SU-DHL-6 (cell line): ENCODE results near the gene RNASE8.

ENCODE experiments used
- H2AFZ ChIP-seq: fragments of 200-600 bp; sonication (generic); 2 replicates; pipeline ENCODE4 v1.6.1; 2014; ENCODE audit warnings: low read depth, mild to moderate bottlenecking, moderate library complexity, mixed read lengths, antibody characterized with exemption, low read length; ENCODE audit not compliant: severe bottlenecking
- H3F3A ChIP-seq: fragments of 200-600 bp; shearing (Covaris generic); 2 replicates; pipeline ENCODE4 v1.6.0; 2016; ENCODE audit warnings: antibody characterized with exemption, mild to moderate bottlenecking; ENCODE audit not compliant: insufficient read depth
- H3K27ac ChIP-seq: fragments of 200-600 bp; sonication (generic); 2 replicates; pipeline ENCODE4 v1.5.1; 2016; ENCODE audit warnings: low read depth, mild to moderate bottlenecking, low read length, moderate library complexity, mixed read lengths
- H3K27me3 ChIP-seq: fragments of 200-600 bp; sonication (generic), shearing (Covaris generic); 2 replicates; pipeline ENCODE4 v1.6.0; 2014; ENCODE audit warnings: mild to moderate bottlenecking, low read length
- H3K36me3 ChIP-seq: fragments of 200-600 bp; sonication (generic); 2 replicates; pipeline ENCODE4 v1.6.1; 2014; ENCODE audit warnings: mild to moderate bottlenecking, low read length, mixed read lengths
- H3K4me2 ChIP-seq: fragments of 300-600, 200-600 bp; shearing (Covaris generic), sonication (generic); 2 replicates; pipeline ENCODE4 v1.6.0; 2014; ENCODE audit warnings: low read length, low read depth, mild to moderate bottlenecking; ENCODE audit not compliant: poor library complexity, severe bottlenecking
- H3K4me3 ChIP-seq: fragments of 200-600 bp; sonication (generic); 2 replicates; pipeline ENCODE4 v1.5.1; 2014; ENCODE audit warnings: antibody characterized with exemption, low read length, mild to moderate bottlenecking, mixed read lengths; ENCODE audit not compliant: insufficient read depth, poor library complexity, severe bottlenecking
- H3K79me2 ChIP-seq: fragments of 200-600 bp; sonication (generic); 2 replicates; pipeline ENCODE4 v1.6.1; 2014; ENCODE audit warnings: mild to moderate bottlenecking, low read length, moderate library complexity; ENCODE audit not compliant: insufficient read depth
- H3K9ac ChIP-seq: fragments of 200-600 bp; sonication (generic); 2 replicates; pipeline ENCODE4 v1.7.0; 2014; ENCODE audit warnings: mild to moderate bottlenecking, low read length
- H3K9me2 ChIP-seq: fragments of 200-600 bp; sonication (generic); replicated peaks from 2 replicates; pipeline ENCODE4 v1.6.1; 2014; ENCODE audit warnings: low read length; ENCODE audit not compliant: insufficient read depth
- H3K9me3 ChIP-seq: fragments of 200-600 bp; sonication (generic); 2 replicates; pipeline ENCODE4 v1.6.1; 2014; ENCODE audit warnings: low read length, mixed read lengths; ENCODE audit not compliant: insufficient read depth
- H4K20me1 ChIP-seq: fragments of 200-600 bp; sonication (generic); 2 replicates; pipeline ENCODE4 v1.6.1; 2014; ENCODE audit warnings: low read depth, mild to moderate bottlenecking, antibody characterized with exemption, low read length, moderate library complexity, mixed read lengths
- EZH2phosphoT487 ChIP-seq: fragments of 200-600 bp; sonication (generic), shearing (Covaris generic); conservative IDR thresholded peaks from 2 replicates; pipeline ENCODE4 v1.6.1; 2018; ENCODE audit warnings: mild to moderate bottlenecking, antibody characterized with exemption, low read length, moderate library complexity, mixed read lengths
- TF ChIP-seq, protein P1 (sequence below): fragments of 200-600 bp; sonication (generic); IDR thresholded peaks from one replicate; pipeline ENCODE4 v1.5.1; 2017; ENCODE audit warnings: antibody characterized with exemption, mild to moderate bottlenecking, low read length, moderate library complexity; ENCODE audit not compliant: insufficient read depth, poor library complexity, severe bottlenecking

RNASE8 gene

DNA sequence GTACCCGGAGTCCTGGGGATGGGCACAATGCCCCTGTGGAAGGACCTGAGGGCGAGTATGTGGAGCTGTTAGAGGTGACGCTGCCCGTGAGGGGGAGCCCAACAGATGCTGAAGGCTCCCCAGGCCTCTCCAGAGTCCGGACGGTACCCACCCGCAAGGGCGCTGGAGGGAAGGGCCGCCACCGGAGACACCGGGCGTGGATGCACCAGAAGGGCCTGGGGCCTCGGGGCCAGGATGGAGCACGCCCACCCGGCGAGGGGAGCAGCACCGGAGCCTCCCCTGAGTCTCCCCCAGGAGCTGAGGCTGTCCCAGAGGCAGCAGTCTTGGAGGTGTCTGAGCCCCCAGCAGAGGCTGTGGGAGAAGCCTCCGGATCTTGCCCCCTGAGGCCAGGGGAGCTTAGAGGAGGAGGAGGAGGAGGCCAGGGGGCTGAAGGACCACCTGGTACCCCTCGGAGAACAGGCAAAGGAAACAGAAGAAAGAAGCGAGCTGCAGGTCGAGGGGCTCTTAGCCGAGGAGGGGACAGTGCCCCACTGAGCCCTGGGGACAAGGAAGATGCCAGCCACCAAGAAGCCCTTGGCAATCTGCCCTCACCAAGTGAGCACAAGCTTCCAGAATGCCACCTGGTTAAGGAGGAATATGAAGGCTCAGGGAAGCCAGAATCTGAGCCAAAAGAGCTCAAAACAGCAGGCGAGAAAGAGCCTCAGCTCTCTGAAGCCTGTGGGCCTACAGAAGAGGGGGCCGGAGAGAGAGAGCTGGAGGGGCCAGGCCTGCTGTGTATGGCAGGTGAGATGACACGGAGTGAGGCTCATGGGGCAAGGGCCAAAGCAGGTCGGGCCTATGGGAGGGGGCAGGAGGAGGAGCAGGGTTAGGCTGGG lies 17.0 kb downstream of the RNASE8 start:
- Histone ChIP-seq H3K27me3 (no peaks in the 10 kb centered on the region), H3K9me3 (no peaks in the 10 kb centered on the region), H3K4me3 (no peak overlapping the region), H3K9ac (no peak overlapping the region), H3K4me2 (no peak overlapping the region), H3K27ac (no peak overlapping the region), H3K36me3 (no peaks in the 10 kb centered on the region), H4K20me1 (no peaks in the 10 kb centered on the region), H2AFZ (no peak overlapping the region), H3K9me2 (no peaks in the 10 kb centered on the region), H3K79me2 (no peaks in the 10 kb centered on the region), H3F3A (no peaks in the 10 kb centered on the region)
- TF ChIP-seq EZH2phosphoT487 = no peak
- TF ChIP-seq, protein P1, sequence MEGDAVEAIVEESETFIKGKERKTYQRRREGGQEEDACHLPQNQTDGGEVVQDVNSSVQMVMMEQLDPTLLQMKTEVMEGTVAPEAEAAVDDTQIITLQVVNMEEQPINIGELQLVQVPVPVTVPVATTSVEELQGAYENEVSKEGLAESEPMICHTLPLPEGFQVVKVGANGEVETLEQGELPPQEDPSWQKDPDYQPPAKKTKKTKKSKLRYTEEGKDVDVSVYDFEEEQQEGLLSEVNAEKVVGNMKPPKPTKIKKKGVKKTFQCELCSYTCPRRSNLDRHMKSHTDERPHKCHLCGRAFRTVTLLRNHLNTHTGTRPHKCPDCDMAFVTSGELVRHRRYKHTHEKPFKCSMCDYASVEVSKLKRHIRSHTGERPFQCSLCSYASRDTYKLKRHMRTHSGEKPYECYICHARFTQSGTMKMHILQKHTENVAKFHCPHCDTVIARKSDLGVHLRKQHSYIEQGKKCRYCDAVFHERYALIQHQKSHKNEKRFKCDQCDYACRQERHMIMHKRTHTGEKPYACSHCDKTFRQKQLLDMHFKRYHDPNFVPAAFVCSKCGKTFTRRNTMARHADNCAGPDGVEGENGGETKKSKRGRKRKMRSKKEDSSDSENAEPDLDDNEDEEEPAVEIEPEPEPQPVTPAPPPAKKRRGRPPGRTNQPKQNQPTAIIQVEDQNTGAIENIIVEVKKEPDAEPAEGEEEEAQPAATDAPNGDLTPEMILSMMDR = no peak

DNA sequence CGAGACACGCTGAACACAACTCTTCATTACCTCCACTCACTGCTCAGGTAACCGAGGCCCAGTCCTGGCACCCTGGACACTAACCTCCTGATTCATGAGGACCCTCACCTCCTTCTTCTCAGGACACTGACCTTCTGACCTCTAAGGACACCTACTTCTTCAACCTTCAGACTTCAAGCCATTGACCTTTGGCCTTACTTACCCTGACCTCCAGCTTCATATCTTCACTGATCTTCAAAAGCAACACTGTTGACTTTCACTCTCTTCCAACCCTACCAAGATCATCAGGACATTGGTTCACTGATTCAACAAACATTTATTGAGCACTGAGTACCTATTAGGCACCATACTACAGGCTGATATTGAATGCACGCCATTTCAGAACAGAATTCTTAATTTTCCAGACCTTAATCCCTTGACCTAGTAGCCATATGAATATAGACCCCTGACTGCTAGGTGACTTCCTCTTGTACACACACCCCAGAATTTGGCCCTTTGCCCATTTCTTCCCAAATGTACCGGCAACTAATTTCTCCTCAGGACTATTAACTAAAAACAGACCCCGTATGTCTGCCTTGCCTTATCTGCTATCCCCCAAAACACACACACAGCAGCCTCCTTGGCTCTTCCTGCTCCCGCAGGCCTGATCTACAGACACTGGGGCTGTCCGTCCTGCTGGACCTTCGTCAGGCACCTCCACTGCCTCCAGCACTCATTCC lies 18.3 kb downstream of the RNASE8 start:
- Histone ChIP-seq H3K9ac (no peak overlapping the region), H3K4me2 (no peak overlapping the region), H3K79me2 (no peaks in the 10 kb centered on the region), H3K9me2 (no peaks in the 10 kb centered on the region), H4K20me1 (no peaks in the 10 kb centered on the region), H3F3A (no peaks in the 10 kb centered on the region), H3K27me3 (no peaks in the 10 kb centered on the region), H3K4me3 (no peak overlapping the region), H3K9me3 (no peaks in the 10 kb centered on the region), H3K36me3 (no peaks in the 10 kb centered on the region), H3K27ac (no peak overlapping the region), H2AFZ (no peak overlapping the region)
- TF ChIP-seq EZH2phosphoT487 = no peak
- TF ChIP-seq, protein P1 = no peak

DNA sequence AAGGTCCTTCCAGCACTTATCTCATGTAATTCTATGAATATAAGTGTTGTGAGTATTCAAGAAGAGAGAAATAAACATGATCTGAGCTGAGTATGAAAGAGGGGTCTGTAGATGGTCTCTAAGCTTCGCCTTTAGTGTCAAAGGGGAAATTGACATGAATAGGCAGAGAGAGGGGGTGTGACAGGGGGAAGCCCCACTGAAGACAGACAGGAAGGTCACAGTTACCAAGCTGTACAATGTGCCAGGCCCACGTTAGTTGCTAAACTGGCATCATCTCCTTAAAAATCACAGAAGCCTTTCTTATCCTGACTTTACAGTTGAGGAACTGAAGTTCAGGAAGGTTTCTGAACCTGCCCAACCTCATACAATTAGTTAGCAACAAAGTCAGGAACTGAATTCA lies 20.1 kb downstream of the RNASE8 start:
- H3K27me3 ChIP-seq = no peaks in the 10 kb centered on the region
- no peaks in the 10 kb centered on the region for H4K20me1 ChIP-seq
- no peak overlapping the region for H2AFZ ChIP-seq
- no peaks in the 10 kb centered on the region for H3K36me3 ChIP-seq
- H3K9me2 ChIP-seq = no peaks in the 10 kb centered on the region
- H3F3A ChIP-seq = no peaks in the 10 kb centered on the region
- no peak overlapping the region for H3K9ac ChIP-seq
- TF ChIP-seq EZH2phosphoT487 = no peak
- no peak overlapping the region for H3K4me3 ChIP-seq
- H3K9me3 ChIP-seq = no peaks in the 10 kb centered on the region
- no peak overlapping the region for H3K4me2 ChIP-seq
- no peak overlapping the region for H3K27ac ChIP-seq
- H3K79me2 ChIP-seq = no peaks in the 10 kb centered on the region

DNA sequence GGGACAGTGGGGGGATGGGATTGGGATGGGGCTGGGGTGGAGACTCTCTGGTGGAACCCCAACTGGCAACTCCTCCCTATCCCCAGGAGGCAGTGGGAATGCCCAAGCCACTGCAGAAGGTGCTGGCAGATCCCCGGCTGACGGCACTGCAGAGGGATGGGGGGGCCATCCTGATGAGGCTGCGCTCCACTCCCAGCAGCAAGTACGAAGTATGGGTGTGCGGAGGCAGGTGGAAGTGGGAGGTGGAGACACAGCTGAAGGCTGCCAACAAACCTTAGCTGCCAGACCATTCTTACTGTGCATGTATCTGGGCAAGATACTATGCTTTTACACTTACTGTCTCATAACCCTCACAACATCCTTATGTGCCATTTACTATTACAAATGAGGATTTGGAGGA lies 20.7 kb downstream of the RNASE8 start:
- H3K27ac ChIP-seq = no peak overlapping the region
- no peaks in the 10 kb centered on the region for H3K9me3 ChIP-seq
- no peaks in the 10 kb centered on the region for H3K27me3 ChIP-seq
- no peak overlapping the region for H2AFZ ChIP-seq
- H3K9ac ChIP-seq = no peak overlapping the region
- TF ChIP-seq, protein P1 = no peak
- TF ChIP-seq EZH2phosphoT487 = no peak
- H3K4me3 ChIP-seq = no peak overlapping the region
- no peaks in the 10 kb centered on the region for H3F3A ChIP-seq
- no peaks in the 10 kb centered on the region for H3K79me2 ChIP-seq
- no peaks in the 10 kb centered on the region for H3K36me3 ChIP-seq
- no peaks in the 10 kb centered on the region for H3K9me2 ChIP-seq
- H3K4me2 ChIP-seq = no peak overlapping the region
- H4K20me1 ChIP-seq = no peaks in the 10 kb centered on the region
